GM19099 (cell line): ENCODE data around the gene LAMA5.

Experiments used
- POLR2A ChIP-seq: IDR thresholded peaks from 3 replicates; pipeline ENCODE4 v1.6.1; 2011; ENCODE audit warnings: low read depth; ENCODE audit not compliant: insufficient read length; ENCODE audit errors: extremely low read depth

Gene LAMA5

GRCh38 chr20:62386383-62387218 lies 19.5 kb upstream of the LAMA5 start, which contains the start of gene RPS21:
RPS21 (plus strand) TSS chr20:62387103; CDS start chr20:62387339, 236 bp downstream.
- TF ChIP-seq POLR2A, result peak; percentile 95

GRCh38 chr20:62382306-62383198 lies 15.4 kb upstream of the LAMA5 start:
- no peak for TF ChIP-seq POLR2A

GRCh38 chr20:62381842-62382241 lies 14.7 kb upstream of the LAMA5 start:
- no peak for TF ChIP-seq POLR2A

- TF ChIP-seq POLR2A, result no peak
These were observed 14.2 kb upstream of the LAMA5 start for GRCh38 chr20:62381202-62381797.

GRCh38 chr20:62378215-62378614 lies 11.1 kb upstream of the LAMA5 start:
- no peak for TF ChIP-seq POLR2A

GRCh38 chr20:62377615-62378178 lies 10.6 kb upstream of the LAMA5 start:
- no peak for TF ChIP-seq POLR2A

GRCh38 chr20:62377064-62377461 lies 10.0 kb upstream of the LAMA5 start:
- no peak for TF ChIP-seq POLR2A

GRCh38 chr20:62376112-62377063 lies 9.3 kb upstream of the LAMA5 start:
- no peak for TF ChIP-seq POLR2A

- TF ChIP-seq POLR2A, result no peak
These were observed 7.4 kb upstream of the LAMA5 start for GRCh38 chr20:62374331-62375152.

GRCh38 chr20:62372042-62372993 lies 5.2 kb upstream of the LAMA5 start:
- no peak for TF ChIP-seq POLR2A

- no peak for TF ChIP-seq POLR2A
These were observed 4.5 kb upstream of the LAMA5 start for GRCh38 chr20:62371588-62372041.
